HepG2 (cell line): ENCODE results near the gene DIS3L2. TPM values are rescaled to one million over a fixed set of nuclear protein-coding genes. Genes with fewer than 3 reads are reported as not detected.
A peak's percentile ranks its signal among the peaks of the same experiment; 100 is the strongest.

Experiments
- BORCS8-MEF2B ChIP-seq: sonication (generic); formaldehyde crosslinking; IDR thresholded peaks from 2 replicates; pipeline ENCODE4 v1.8.0; 2022; ENCODE audit warnings: mild to moderate bottlenecking, missing genetic modification reagents
- FOXP1 ChIP-seq, 2 experiments: fragments of 450-650 bp in 1 of 2; IDR thresholded peaks; 2 replicates each; pipeline ENCODE4 v1.6.1; 2017 to 2018; ENCODE audit warnings: antibody characterized with exemption in 1 of 2
- GTF3A ChIP-seq: sonication (generic); formaldehyde crosslinking; conservative IDR thresholded peaks from 2 replicates; pipeline ENCODE4 v1.4.0; 2020; ENCODE audit warnings: mild to moderate bottlenecking, missing genetic modification reagents
- HMG20A ChIP-seq: IDR thresholded peaks from 2 replicates; pipeline ENCODE4 v1.6.1; 2016; ENCODE audit warnings: borderline replicate concordance
- KDM2A ChIP-seq: sonication (generic); formaldehyde crosslinking; IDR thresholded peaks from 2 replicates; pipeline ENCODE4 v1.4.0; 2020; ENCODE audit warnings: low read depth, missing genetic modification reagents, borderline replicate concordance
- MLLT10 ChIP-seq: sonication (generic); formaldehyde crosslinking; IDR thresholded peaks from 2 replicates; pipeline ENCODE4 v1.4.0; 2020; ENCODE audit warnings: missing genetic modification reagents
- NCOA2 ChIP-seq: sonication (generic); formaldehyde crosslinking; IDR thresholded peaks from 2 replicates; pipeline ENCODE4 v1.8.0; 2022; ENCODE audit warnings: inconsistent platforms
- NCOR1 ChIP-seq: fragments of 200-600 bp; sonication (generic); IDR thresholded peaks from 2 replicates; pipeline ENCODE4 v1.7.0; 2017; ENCODE audit warnings: antibody characterized with exemption, low read length, borderline replicate concordance
- NFE2 ChIP-seq: sonication (generic); formaldehyde crosslinking; IDR thresholded peaks from 2 replicates; pipeline ENCODE4 v1.4.0; 2020; ENCODE audit warnings: missing genetic modification reagents
- PHF21A ChIP-seq: sonication (generic); formaldehyde crosslinking; IDR thresholded peaks from 2 replicates; pipeline ENCODE4 v1.5.0; 2020; ENCODE audit warnings: mild to moderate bottlenecking, missing genetic modification reagents
- PRMT3 ChIP-seq: sonication (generic); formaldehyde crosslinking; IDR thresholded peaks from 2 replicates; pipeline ENCODE4 v1.8.1; 2022; ENCODE audit warnings: low read depth, mild to moderate bottlenecking, moderate library complexity, missing genetic modification reagents, borderline replicate concordance
- SP4 ChIP-seq: sonication (generic); formaldehyde crosslinking; IDR thresholded peaks from 2 replicates; pipeline ENCODE4 v1.8.1; 2023; ENCODE audit warnings: mild to moderate bottlenecking, missing genetic modification reagents
- YY1 ChIP-seq: IDR thresholded peaks from 2 replicates; pipeline ENCODE4 v1.6.1; 2011; ENCODE audit warnings: low read length, low read depth, moderate library complexity, mild to moderate bottlenecking; ENCODE audit not compliant: insufficient read depth, insufficient replicate concordance
- ZFP37 ChIP-seq: sonication (generic); formaldehyde crosslinking; IDR thresholded peaks from 2 replicates; pipeline ENCODE4 v1.4.0; 2020; ENCODE audit warnings: missing genetic modification reagents, borderline replicate concordance
- ZNF281 ChIP-seq: sonication (generic); formaldehyde crosslinking; IDR thresholded peaks from 2 replicates; pipeline ENCODE4 v1.4.0; 2020; ENCODE audit warnings: missing genetic modification reagents, borderline replicate concordance
- ZNF296 ChIP-seq: sonication (generic); formaldehyde crosslinking; conservative IDR thresholded peaks from 2 replicates; pipeline ENCODE4 v1.5.0; 2020; ENCODE audit warnings: mild to moderate bottlenecking, missing genetic modification reagents
- ZNF383 ChIP-seq: sonication (generic); formaldehyde crosslinking; IDR thresholded peaks from 2 replicates; pipeline ENCODE4 v1.4.0; 2020; ENCODE audit warnings: missing genetic modification reagents, mild to moderate bottlenecking, borderline replicate concordance
- ZNF460 ChIP-seq: sonication (generic); formaldehyde crosslinking; IDR thresholded peaks from 2 replicates; pipeline ENCODE4 v1.5.1; 2020; ENCODE audit warnings: missing genetic modification reagents, mild to moderate bottlenecking, borderline replicate concordance
- ZNF768 ChIP-seq: sonication (generic); formaldehyde crosslinking; IDR thresholded peaks from 2 replicates; pipeline ENCODE4 v1.4.0; 2020; ENCODE audit warnings: missing genetic modification reagents
- ZNF776 ChIP-seq: sonication (generic); formaldehyde crosslinking; IDR thresholded peaks from 2 replicates; pipeline ENCODE4 v1.4.0; 2020; ENCODE audit warnings: mild to moderate bottlenecking, missing genetic modification reagents
- polyA plus RNA-seq, 8 experiments: library from polyadenylated mRNA; depleted of rRNA in 3 of 8; stranded (reverse) in 7 of 8; unstranded in 1 of 8; fragments of >200 nt; fragmentation: Illumina TruSeq in 4 of 8; extraction: Trizol in 4 of 8; gene quantifications; 2 replicates each; pipeline versions ENCODE4 v1.2.1 to v1.2.3, GENCODE V29; 2011 to 2016; ENCODE audit warnings: low read depth in 4 of 8, missing spikeins in 1 of 8, mixed read lengths in 1 of 8; ENCODE audit not compliant: insufficient read depth in 1 of 8
- total RNA-seq, 5 experiments: library from RNA; depleted of rRNA; stranded (reverse); fragments of >200 nt; fragmentation: Illumina TruSeq; extraction: Trizol; gene quantifications; 2 replicates each; pipeline ENCODE4 v1.2.3, GENCODE V29; 2016; ENCODE audit warnings: low read depth in 1 of 5
- TF ChIP-seq, protein P1 (sequence below): sonication (generic); formaldehyde crosslinking; IDR thresholded peaks from 2 replicates; pipeline ENCODE4 v1.4.0; 2020; ENCODE audit warnings: mild to moderate bottlenecking, low read depth, missing genetic modification reagents

DIS3L2 gene
- total and polyA plus RNA-seq, 2 of the 13 experiments (the other 11 are each of a cell fraction or from before 2014, with no cell fraction given), result 7.0 to 23.9 TPM

GRCh38 chr2:232204457-232204931 lies 243.0 kb downstream of the DIS3L2 start (continued):
- TF ChIP-seq ZNF383 (CRISPR knock-in tag), result no peak
- TF ChIP-seq ZFP37, result no peak
- TF ChIP-seq ZNF776, result no peak
- TF ChIP-seq BORCS8-MEF2B, result no peak
- peak; percentile 37; the same call in 1 of the 2 replicates for TF ChIP-seq SP4
- no peak for TF ChIP-seq PRMT3
- TF ChIP-seq ZNF281 (CRISPR knock-in tag), result peak; percentile 60; the same call in 1 of the 2 replicates
- TF ChIP-seq, protein P1, sequence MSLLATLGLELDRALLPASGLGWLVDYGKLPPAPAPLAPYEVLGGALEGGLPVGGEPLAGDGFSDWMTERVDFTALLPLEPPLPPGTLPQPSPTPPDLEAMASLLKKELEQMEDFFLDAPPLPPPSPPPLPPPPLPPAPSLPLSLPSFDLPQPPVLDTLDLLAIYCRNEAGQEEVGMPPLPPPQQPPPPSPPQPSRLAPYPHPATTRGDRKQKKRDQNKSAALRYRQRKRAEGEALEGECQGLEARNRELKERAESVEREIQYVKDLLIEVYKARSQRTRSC (CRISPR knock-in tag), result no peak
- no peak for TF ChIP-seq FOXP1 (IDR thresholded peaks at IDR 0.05)
- no peak for TF ChIP-seq FOXP1 (CRISPR knock-in tag; IDR thresholded peaks at IDR 0.05)
- TF ChIP-seq GTF3A (CRISPR knock-in tag), result no peak
- TF ChIP-seq KDM2A (CRISPR knock-in tag), result no peak
- no peak for TF ChIP-seq NCOR1
- TF ChIP-seq ZNF768 (CRISPR knock-in tag), result 0 out of 2 replicates have a peak, but pooled peaks have one; percentile 23
- TF ChIP-seq ZNF460, result no peak
- TF ChIP-seq HMG20A (CRISPR knock-in tag), result no peak
- no peak for TF ChIP-seq NFE2 (CRISPR knock-in tag)
- no peak for TF ChIP-seq ZNF296 (CRISPR knock-in tag)
- no peak for TF ChIP-seq PHF21A (CRISPR knock-in tag)
- TF ChIP-seq NCOA2, result no peak
- no peak for TF ChIP-seq MLLT10 (CRISPR knock-in tag)
- TF ChIP-seq YY1, result no peak
